ENCODE measurements around the gene XCR1. TPM values are rescaled to one million over a fixed set of nuclear protein-coding genes. Genes with fewer than 3 reads are reported as not detected.

The XCR1 gene
- total and polyA plus RNA-seq, 3 donors from 2014 or later: 0.06 to 0.34 (median 0.16) TPM

- no peak for DNase-seq
Observed at GRCh38 chr3:45978006-45978761, 49.1 kb downstream of the XCR1 start.

GRCh38 chr3:45976191-45977091 lies 50.8 kb downstream of the XCR1 start:
- intact Hi-C loops (cut with DNase I; ENCODE audit: low total_unique reads): no loop called here
- WGBS, 2 donors: 77 to 81% methylated on average over 6 of the region's 6 CpGs
- TF ChIP-seq, protein P1, sequence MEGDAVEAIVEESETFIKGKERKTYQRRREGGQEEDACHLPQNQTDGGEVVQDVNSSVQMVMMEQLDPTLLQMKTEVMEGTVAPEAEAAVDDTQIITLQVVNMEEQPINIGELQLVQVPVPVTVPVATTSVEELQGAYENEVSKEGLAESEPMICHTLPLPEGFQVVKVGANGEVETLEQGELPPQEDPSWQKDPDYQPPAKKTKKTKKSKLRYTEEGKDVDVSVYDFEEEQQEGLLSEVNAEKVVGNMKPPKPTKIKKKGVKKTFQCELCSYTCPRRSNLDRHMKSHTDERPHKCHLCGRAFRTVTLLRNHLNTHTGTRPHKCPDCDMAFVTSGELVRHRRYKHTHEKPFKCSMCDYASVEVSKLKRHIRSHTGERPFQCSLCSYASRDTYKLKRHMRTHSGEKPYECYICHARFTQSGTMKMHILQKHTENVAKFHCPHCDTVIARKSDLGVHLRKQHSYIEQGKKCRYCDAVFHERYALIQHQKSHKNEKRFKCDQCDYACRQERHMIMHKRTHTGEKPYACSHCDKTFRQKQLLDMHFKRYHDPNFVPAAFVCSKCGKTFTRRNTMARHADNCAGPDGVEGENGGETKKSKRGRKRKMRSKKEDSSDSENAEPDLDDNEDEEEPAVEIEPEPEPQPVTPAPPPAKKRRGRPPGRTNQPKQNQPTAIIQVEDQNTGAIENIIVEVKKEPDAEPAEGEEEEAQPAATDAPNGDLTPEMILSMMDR (IDR thresholded peaks at IDR 0.05): no peak
- TF ChIP-seq POLR2A (IDR thresholded peaks at IDR 0.05): no peak
- H3K27ac ChIP-seq: no peak overlapping the region
- no peak for DNase-seq
- H3K9me3 ChIP-seq: no peaks in the 10 kb centered on the region
- no peaks in the 10 kb centered on the region for H3K27me3 ChIP-seq
- H3K36me3 ChIP-seq (ENCODE audit: low read depth, missing control alignments): no peaks in the 10 kb centered on the region
- no peak overlapping the region for H3K4me3 ChIP-seq
- no peaks in the 10 kb centered on the region for H3K4me1 ChIP-seq

More at GRCh38 chr3:45978006-45978761, 49.1 kb downstream of the XCR1 start:
- Histone ChIP-seq H3K4me3 (no peak overlapping the region), H3K36me3 (ENCODE audit: low read depth, missing control alignments) (no peaks in the 10 kb centered on the region), H3K4me1 (no peaks in the 10 kb centered on the region), H3K27me3 (no peaks in the 10 kb centered on the region), H3K27ac (no peak overlapping the region), H3K9me3 (no peaks in the 10 kb centered on the region)
- intact Hi-C loops (cut with DNase I; ENCODE audit: low total_unique reads): no loop called here
- no peak for TF ChIP-seq POLR2A (IDR thresholded peaks at IDR 0.05)
- TF ChIP-seq, protein P1 (IDR thresholded peaks at IDR 0.05): no peak
- 67 to 90% methylated on average over 5 of the region's 5 CpGs for WGBS, 2 donors

- H3K9me3 ChIP-seq: no peaks in the 10 kb centered on the region
- intact Hi-C loops (cut with DNase I; ENCODE audit: low total_unique reads): no loop called here
- 69 to 76% methylated on average over 5 of the region's 5 CpGs for WGBS, 2 donors
- no peaks in the 10 kb centered on the region for H3K27me3 ChIP-seq
- no peaks in the 10 kb centered on the region for H3K36me3 ChIP-seq (ENCODE audit: low read depth, missing control alignments)
- DNase-seq: no peak
- H3K4me3 ChIP-seq: no peak overlapping the region
- TF ChIP-seq, protein P1 (IDR thresholded peaks at IDR 0.05): no peak
- TF ChIP-seq POLR2A (IDR thresholded peaks at IDR 0.05): no peak
- no peaks in the 10 kb centered on the region for H3K4me1 ChIP-seq
- H3K27ac ChIP-seq: no peak overlapping the region
Observed at GRCh38 chr3:45975686-45976085, 51.6 kb downstream of the XCR1 start.

DNA sequence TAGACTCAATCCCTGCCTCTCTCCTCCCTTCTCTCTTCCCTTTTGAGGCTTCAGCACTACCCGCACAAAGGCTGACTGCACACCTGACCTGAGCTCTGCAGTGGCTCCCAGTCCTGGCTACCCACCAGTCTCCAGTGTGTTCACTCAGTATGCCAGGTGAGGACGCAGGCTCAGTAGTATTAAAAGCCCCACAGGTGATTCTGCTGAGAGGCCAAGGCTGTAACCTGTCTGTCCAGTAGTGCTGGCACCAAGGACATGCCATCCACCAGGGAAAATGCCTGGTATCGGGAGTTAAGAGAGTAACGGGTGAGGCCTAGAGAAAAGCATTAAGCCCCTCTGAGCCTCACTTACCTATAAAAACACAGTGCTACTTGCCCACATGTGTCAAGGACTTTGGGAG lies 52.6 kb downstream of the XCR1 start:
- H3K27me3 ChIP-seq: no peaks in the 10 kb centered on the region
- no peak for DNase-seq
- H3K9me3 ChIP-seq: no peaks in the 10 kb centered on the region
- no peak overlapping the region for H3K27ac ChIP-seq
- TF ChIP-seq, protein P1 (IDR thresholded peaks at IDR 0.05): no peak
- no peak for TF ChIP-seq POLR2A (IDR thresholded peaks at IDR 0.05)
- no peaks in the 10 kb centered on the region for H3K36me3 ChIP-seq (ENCODE audit: low read depth, missing control alignments)
- H3K4me3 ChIP-seq: no peak overlapping the region
- 67 to 90% methylated on average over 4 of the region's 4 CpGs for WGBS, 2 donors
- intact Hi-C loops (cut with DNase I; ENCODE audit: low total_unique reads): no loop called here
- H3K4me1 ChIP-seq: no peaks in the 10 kb centered on the region
